HS-5 (cell line): ENCODE results near the gene CPA3.

Experiments used
- DNase-seq: peaks from one replicate; pipeline ENCODE4 v3.0.0-alpha.2; 2012; ENCODE audit warnings: low read depth

CPA3 gene, protein sequence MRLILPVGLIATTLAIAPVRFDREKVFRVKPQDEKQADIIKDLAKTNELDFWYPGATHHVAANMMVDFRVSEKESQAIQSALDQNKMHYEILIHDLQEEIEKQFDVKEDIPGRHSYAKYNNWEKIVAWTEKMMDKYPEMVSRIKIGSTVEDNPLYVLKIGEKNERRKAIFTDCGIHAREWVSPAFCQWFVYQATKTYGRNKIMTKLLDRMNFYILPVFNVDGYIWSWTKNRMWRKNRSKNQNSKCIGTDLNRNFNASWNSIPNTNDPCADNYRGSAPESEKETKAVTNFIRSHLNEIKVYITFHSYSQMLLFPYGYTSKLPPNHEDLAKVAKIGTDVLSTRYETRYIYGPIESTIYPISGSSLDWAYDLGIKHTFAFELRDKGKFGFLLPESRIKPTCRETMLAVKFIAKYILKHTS

GRCh38 chr3:148865049-148865448 lies at the start of gene CPA3:
Gene CPA3 (plus strand): TSS chr3:148865296. CDS start chr3:148865308, 12 bp downstream.
- no peak for DNase-seq

GRCh38 chr3:148815316-148816110 lies 49.6 kb upstream of the CPA3 start:
- DNase-seq = no peak

DNA sequence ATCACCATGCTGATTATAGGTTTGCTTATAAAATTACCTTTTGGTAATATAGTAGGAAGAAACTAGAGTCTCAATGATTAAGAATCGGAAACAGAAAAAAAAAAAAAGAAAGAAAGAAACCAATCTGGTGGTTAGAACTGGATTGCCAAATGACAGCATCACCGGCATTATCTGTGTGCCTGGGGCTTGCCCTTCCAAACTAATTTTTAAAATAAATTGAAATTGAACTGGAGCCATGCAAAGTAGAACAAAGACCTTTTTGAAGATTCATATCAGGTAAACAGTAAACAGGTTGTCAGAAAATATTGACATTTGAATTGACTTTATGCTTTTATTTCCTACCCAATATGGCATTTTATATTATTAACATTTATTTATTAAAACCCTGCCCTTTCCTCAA lies 48.7 kb upstream of the CPA3 start:
- DNase-seq = no peak

DNA sequence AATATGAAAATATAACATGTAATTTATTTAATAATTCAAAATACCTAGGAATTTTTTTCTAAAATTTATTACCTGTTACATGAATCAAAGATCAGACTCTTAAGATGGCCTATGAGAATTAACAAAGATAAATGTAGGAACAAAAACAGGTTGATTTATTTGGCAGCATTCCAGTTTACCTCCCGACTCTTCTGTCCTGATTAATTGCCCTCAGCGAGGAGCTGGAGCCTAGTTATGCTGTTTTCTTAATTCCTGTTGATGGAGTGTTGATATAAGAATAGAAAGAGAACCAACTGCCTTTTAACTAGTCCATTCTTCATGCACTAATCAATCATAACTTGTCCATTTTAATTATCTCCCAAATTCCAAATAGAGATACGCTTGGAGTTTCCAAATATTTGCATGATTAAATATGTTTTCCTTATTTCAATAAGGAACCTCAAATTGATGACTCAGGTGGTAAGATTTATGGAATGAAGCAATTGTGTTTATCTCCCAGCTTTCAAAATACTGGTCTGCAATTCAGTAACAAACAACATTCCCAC lies 48.0 kb upstream of the CPA3 start:
- no peak for DNase-seq

GRCh38 chr3:148820361-148821245 lies 44.5 kb upstream of the CPA3 start:
- no peak for DNase-seq

DNA sequence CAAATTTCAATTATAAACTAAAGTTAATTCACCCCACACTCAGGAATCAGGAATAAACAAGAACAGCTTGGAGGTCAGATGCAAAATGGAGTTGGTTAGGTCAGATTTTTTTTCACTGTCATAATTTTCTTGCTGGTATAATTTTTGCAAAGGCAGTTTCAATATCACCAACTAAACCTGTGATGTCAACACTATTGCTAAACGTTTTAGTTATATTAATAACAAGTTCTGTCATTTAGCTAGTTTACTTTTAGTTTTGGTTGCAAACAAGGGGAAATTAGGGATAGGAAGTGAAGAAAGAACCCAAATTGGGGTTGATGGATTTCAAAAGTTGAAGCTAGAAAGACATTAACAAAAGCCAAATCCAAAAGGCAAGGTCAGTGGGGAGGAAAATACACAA lies 42.1 kb upstream of the CPA3 start:
- no peak for DNase-seq

DNA sequence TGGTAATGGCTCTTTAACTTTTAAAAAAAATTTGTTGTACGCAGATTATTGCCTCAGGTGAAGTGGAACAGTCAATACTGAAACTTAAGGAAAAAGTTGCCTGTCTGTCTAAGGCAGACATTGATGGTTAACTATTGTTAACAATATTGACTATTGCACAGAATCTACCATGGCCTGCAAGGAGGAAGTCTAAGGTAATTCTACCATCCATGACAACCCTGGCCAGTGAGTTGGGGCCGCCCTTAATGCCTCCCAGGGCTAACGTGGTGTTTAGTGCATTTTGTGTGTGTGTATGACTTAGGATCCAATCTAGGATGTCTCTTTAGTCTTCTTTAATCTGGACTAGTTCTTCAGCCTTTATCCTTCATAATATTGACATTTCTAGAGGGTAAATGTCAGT lies 39.6 kb upstream of the CPA3 start:
- DNase-seq = no peak

- no peak for DNase-seq
Observed at GRCh38 chr3:148827585-148827984, 37.5 kb upstream of the CPA3 start, which contains the start of gene CPB1. Gene CPB1 (plus strand): TSS chr3:148827811. CDS start chr3:148827824, 13 bp downstream.

GRCh38 chr3:148828136-148828690 lies 36.9 kb upstream of the CPA3 start:
- DNase-seq = no peak

DNA sequence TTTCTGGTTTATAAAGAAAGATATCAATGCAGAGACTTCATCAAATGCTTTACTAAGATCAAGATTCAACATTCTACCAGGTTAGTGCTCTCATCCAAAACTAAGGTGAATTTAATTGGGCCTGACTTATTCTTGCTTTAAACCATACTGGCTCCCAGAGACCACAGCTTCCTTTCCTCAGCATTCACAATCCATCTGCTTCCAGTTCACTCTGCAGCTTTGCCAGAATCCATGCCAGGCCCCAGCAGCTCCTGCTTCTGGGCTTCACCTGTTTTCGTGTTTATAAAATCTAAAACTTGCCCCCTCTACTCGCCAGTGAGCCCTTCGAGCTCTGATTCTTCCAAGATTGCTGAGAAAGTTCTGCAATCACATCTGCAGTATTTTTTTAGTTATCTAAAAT lies 35.2 kb upstream of the CPA3 start:
- no peak for DNase-seq

GRCh38 chr3:148833223-148833622 lies 31.9 kb upstream of the CPA3 start:
- DNase-seq = no peak

- DNase-seq = no peak
Observed at GRCh38 chr3:148839805-148840204, 25.3 kb upstream of the CPA3 start.

DNA sequence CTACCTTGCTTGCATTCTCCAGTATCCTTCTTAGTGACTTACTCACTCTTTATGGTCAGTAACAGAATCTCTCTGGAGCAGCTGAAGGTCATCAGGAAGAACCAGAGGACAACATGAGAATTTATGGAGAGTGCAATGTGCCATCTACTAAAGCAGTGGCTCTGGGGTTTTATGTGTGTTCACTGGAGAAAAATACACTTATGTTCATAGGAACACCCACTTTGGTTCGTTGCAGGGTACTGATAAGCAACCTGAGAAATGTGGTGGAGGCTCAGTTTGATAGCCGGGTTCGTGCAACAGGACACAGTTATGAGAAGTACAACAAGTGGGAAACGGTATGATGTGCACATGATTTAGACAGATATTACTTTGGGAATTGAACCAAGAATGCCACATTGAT lies 24.6 kb upstream of the CPA3 start:
- DNase-seq = no peak

DNA sequence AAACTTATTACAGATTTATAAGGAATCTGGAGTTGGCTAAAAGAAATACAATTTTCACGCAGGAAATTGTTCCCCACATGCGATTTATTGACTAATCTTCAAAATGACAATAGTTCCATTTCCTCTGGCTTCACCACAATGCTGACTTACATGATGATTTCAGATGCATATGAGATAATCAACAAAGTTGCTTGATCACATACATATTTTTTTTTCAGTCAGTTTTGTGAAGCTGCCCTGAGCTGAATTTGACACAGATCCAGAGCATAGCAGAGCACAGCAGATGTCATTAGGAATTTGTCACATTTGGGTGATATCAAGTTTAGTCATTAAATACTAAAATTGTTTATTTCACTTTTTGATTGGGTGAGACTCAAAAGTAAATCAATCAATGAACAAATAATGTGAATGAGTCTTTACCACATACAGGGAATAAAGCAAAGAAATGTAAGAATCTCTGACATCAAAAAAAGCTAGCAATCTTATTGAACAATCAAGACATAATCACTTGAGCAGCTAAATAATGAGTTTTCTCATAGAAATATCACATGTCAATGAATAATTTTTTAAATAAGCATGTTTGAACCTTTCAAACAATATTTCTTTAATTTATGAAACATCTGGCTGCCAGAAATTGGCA lies 19.2 kb upstream of the CPA3 start:
- no peak for DNase-seq

- DNase-seq = no peak
Observed at GRCh38 chr3:148847351-148847750, 17.7 kb upstream of the CPA3 start.

GRCh38 chr3:148848410-148848809 lies 16.7 kb upstream of the CPA3 start:
- DNase-seq = no peak

DNA sequence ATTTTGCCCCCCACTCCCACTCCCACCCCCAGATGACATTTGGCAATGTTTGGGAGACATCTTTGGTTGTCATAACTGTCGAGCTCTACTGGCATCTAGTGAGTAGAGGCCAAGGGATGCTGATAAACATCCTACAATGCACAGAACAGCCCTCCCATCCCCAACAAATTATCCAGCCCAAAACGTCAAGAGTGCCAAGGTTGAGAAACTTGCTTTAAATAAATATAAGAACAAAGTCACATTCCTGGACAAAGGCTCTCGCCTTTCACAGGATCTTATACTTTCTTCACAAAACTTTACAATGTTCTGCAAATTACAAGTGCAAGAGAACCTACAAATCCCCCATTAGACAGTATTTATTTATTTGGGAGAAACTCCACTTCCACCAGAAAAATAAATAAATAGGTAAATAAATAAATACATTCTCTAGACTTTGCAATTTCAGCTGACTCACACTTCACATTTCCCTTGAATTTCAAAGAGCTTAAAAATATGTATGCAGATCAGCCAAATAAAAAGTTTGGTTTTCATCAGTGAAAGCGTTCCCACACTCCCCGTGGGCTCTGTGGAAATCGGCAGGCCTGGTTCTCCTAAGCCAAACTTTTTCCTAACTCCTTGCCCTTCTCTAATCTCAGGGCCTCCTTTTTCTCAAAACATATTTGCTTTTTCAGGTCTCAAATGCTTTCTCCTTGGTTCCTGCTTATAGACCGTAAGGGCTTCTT lies 12.7 kb upstream of the CPA3 start:
- DNase-seq = no peak

- no peak for DNase-seq
Observed at GRCh38 chr3:148853076-148853475, 12.0 kb upstream of the CPA3 start.

- DNase-seq = no peak
Observed at GRCh38 chr3:148854061-148854460, 11.0 kb upstream of the CPA3 start.

DNA sequence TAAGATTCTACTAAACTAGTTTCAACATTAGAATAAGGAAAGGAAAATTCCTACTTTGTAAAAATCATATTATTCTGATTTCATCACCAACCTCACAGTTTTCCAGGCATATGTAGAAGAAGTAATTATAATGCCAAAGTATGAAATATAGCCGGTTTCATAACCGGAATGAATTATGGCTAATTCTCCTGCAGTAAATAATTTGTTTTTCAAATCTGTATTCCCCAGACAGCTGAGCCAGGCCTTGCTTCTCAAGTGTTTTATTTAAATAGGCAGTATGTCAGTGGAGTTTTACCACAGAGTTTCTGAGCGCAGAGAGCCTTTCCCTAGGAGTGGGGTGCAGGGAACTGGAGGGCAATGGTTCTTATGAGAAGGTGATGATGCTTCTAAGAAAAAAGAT lies 8.7 kb upstream of the CPA3 start:
- no peak for DNase-seq
